Prostate gland (tissue), 2 donors: ENCODE data around the gene KCNJ11.

ENCODE experiments used
- CTCF ChIP-seq, 4 experiments: fragments of 200-600 bp in 2 of 4; fragments of 450-650 bp in 2 of 4; sonication (generic) in 2 of 4; IDR thresholded peaks; 1 replicate in 3 of 4; 2 replicates in 1 of 4; pipeline ENCODE4 v1.5.1; 2016 to 2019; ENCODE audit warnings: antibody characterized with exemption in 4 of 4, mild to moderate bottlenecking in 2 of 4, moderate library complexity in 2 of 4
- POLR2A ChIP-seq: fragments of 450-650 bp; IDR thresholded peaks from one replicate; pipeline ENCODE4 v1.6.1; 2016; ENCODE audit warnings: antibody characterized with exemption, mild to moderate bottlenecking

- no peak for TF ChIP-seq CTCF (IDR thresholded peaks at IDR 0.05)
- TF ChIP-seq POLR2A, result no peak
Observed at GRCh38 chr11:17411418-17411817, 23.0 kb upstream of the KCNJ11 start.
